K562 (cell line): ENCODE results near the gene CHTOP. TPM values are rescaled to one million over a fixed set of nuclear protein-coding genes. Genes with fewer than 3 reads are reported as not detected.

Experiments
- ATAC-seq: fragments of 200-7000 bp; cut with Tn5 transposase; 3 replicates; pipeline ENCODE4 v1.9.1; 2020; ENCODE audit warnings: moderate library complexity
- BruUV-seq: library from RNA; stranded (reverse); fragments of 400-500 nt; replicated peaks from 2 replicates; lab custom pipeline; 2021; lab: Mats Ljungman, UMichigan
- CTCF ChIA-PET: fragments of 300-600 bp; formaldehyde crosslinking; extraction: SDS; loops from one replicate; lab custom pipeline; 2021; ENCODE audit warnings: low intra/inter-chr PET ratio; lab: Yijun Ruan, JAX
- POLR2A ChIA-PET: fragments of 300-600, 350-650 bp; sonication (Branson Sonifier 250); formaldehyde crosslinking; extraction: SDS; loops from one replicate; lab custom pipeline; 2021; ENCODE audit warnings: antibody characterized with exemption, inconsistent platforms; lab: Yijun Ruan, JAX
- DNase-seq, 4 experiments: peaks; one replicate each; pipeline versions ENCODE4 v3.0.0 to v3.0.0-alpha.2; 2011 to 2018; ENCODE audit warnings: low spot score in 3 of 4, mixed read lengths in 3 of 4; ENCODE audit errors: extremely low read depth in 1 of 4
- FAIRE-seq: peaks from 2 replicates; lab custom pipeline; 2011; peaks lifted over from hg19 to GRCh38; lab: Jason Lieb, UNC
- H2AFZ ChIP-seq: 2 replicates; pipeline ENCODE4 v1.6.0; 2011; ENCODE audit warnings: low read depth, low read length, control low read depth, inconsistent platforms
- H3K27ac ChIP-seq: fragments of 200-600 bp; 3 replicates; pipeline ENCODE4 v1.8.0; 2011; ENCODE audit warnings: low read depth, mild to moderate bottlenecking, control low read depth, inconsistent platforms, low read length, moderate library complexity, mixed read lengths; ENCODE audit errors: extremely low read depth
- H3K27me3 ChIP-seq, 2 experiments: fragments of 300-600 bp in 1 of 2; 2 replicates in 1 of 2; 3 replicates in 1 of 2; pipeline versions ENCODE4 v1.6.0 to v1.8.0; 2011; ENCODE audit warnings: inconsistent platforms in 2 of 2, low read length in 2 of 2, mild to moderate bottlenecking in 1 of 2, mixed read lengths in 1 of 2, moderate library complexity in 1 of 2; ENCODE audit not compliant: control insufficient read depth in 2 of 2, insufficient read depth in 2 of 2
- H3K36me3 ChIP-seq: fragments of 300-600 bp; 3 replicates; pipeline ENCODE4 v1.8.0; 2011; ENCODE audit warnings: mild to moderate bottlenecking, low read length, inconsistent platforms; ENCODE audit not compliant: control insufficient read depth, insufficient read depth
- H3K4me1 ChIP-seq, 2 experiments: fragments of 200-600 bp in 1 of 2; replicated peaks in 1 of 2; 2 replicates in 1 of 2; 3 replicates in 1 of 2; pipeline versions ENCODE4 v1.5.1 to v1.8.0; 2011; ENCODE audit warnings: inconsistent platforms in 2 of 2, low read length in 2 of 2, mild to moderate bottlenecking in 1 of 2, mixed read lengths in 1 of 2, moderate library complexity in 1 of 2; ENCODE audit not compliant: control insufficient read depth in 2 of 2, insufficient read depth in 2 of 2
- H3K4me2 ChIP-seq: 2 replicates; pipeline ENCODE4 v1.6.1; 2011; ENCODE audit warnings: low read length, control low read depth, inconsistent platforms, mixed read lengths; ENCODE audit not compliant: insufficient read depth
- H3K4me3 ChIP-seq: fragments of 200-600 bp; sonication (generic), shearing (Covaris generic); 2 replicates; pipeline ENCODE4 v1.5.1; 2016; ENCODE audit warnings: control low read depth, inconsistent platforms
- H3K79me2 ChIP-seq: fragments of 200-600 bp; 3 replicates; pipeline ENCODE4 v1.8.0; 2011; ENCODE audit warnings: low read length, inconsistent platforms; ENCODE audit not compliant: control insufficient read depth, insufficient read depth
- H3K9ac ChIP-seq, 2 experiments: 2 replicates each; pipeline versions ENCODE4 v1.6.0 to v1.6.1; 2011; ENCODE audit warnings: low read depth in 2 of 2, low read length in 2 of 2, control low read depth in 1 of 2, inconsistent platforms in 1 of 2, mild to moderate bottlenecking in 1 of 2, mixed read lengths in 1 of 2; ENCODE audit not compliant: insufficient read depth in 1 of 2
- H3K9me1 ChIP-seq: one replicate; pipeline ENCODE4 v1.6.0; 2011; ENCODE audit warnings: inconsistent platforms, mild to moderate bottlenecking, low read length, moderate library complexity; ENCODE audit not compliant: control insufficient read depth, insufficient read depth
- H3K9me3 ChIP-seq: replicated peaks from 2 replicates; pipeline ENCODE4 v1.5.1; 2011; ENCODE audit warnings: low read depth, low read length, inconsistent platforms; ENCODE audit not compliant: control insufficient read depth, insufficient read depth
- H4K20me1 ChIP-seq: replicated peaks from 2 replicates; pipeline ENCODE4 v1.6.1; 2011; ENCODE audit warnings: low read length, inconsistent platforms, mixed read lengths; ENCODE audit not compliant: control insufficient read depth, insufficient read depth
- UBTF ChIP-seq, 2 experiments: IDR thresholded peaks; 2 replicates each; pipeline ENCODE4 v1.6.1; 2012; ENCODE audit warnings: improper control_type of control experiment in 2 of 2, low read depth in 2 of 2, low read length in 2 of 2, borderline replicate concordance in 1 of 2
- ZNF263 ChIP-seq: sonication (generic); formaldehyde crosslinking; IDR thresholded peaks from 2 replicates; pipeline ENCODE4 v1.8.0; 2022; ENCODE audit warnings: mild to moderate bottlenecking, missing genetic modification reagents, borderline replicate concordance
- WGBS: fragments of 100-300 bp; shearing (Covaris generic); methylation state at CpG from one replicate; pipeline ENCODE4 v1.1.6; 2016; ENCODE audit warnings: low coverage, mixed read lengths; ENCODE audit not compliant: insufficient coverage; ENCODE audit errors: missing lambda C conversion rate; 5-methylcytosine and 5-hydroxymethylcytosine counted together
- in situ Hi-C: fragments of 300-500 bp; cut with MboI; formaldehyde crosslinking; loops from 4 replicates; pipeline ENCODE4 v1.15.0; 2018; ENCODE audit warnings: inconsistent platforms, mixed read lengths
- intact Hi-C: fragments of 100-400 bp; cut with micrococcal nuclease; formaldehyde crosslinking; loops from 2 replicates; pipeline ENCODE4 v1.14.2; 2022
- polyA plus RNA-seq, 8 experiments: library from polyadenylated mRNA; depleted of rRNA in 4 of 8; stranded (reverse) in 5 of 8; unstranded in 3 of 8; fragments of >200 nt; fragmentation: Nextera tagmentation in 2 of 8; fragmentation: Illumina TruSeq in 1 of 8; extraction: Ambion mirVana in 2 of 8; extraction: Trizol in 1 of 8; gene quantifications; 2 replicates each; pipeline versions ENCODE4 v1.2.1 to v1.2.3, GENCODE V29; 2011 to 2014; ENCODE audit warnings: inconsistent platforms in 1 of 8, missing spikeins in 1 of 8
- total RNA-seq, 7 experiments: library from RNA; depleted of rRNA in 6 of 7; stranded (reverse); fragments of >200 nt in 6 of 7; fragmentation: Illumina TruSeq in 2 of 7; extraction: Trizol in 2 of 7; gene quantifications; 2 replicates each; pipeline versions ENCODE4 v1.2.1 to v1.2.3, GENCODE V29; 2011 to 2021; ENCODE audit warnings: low replicate concordance in 1 of 7
- TF ChIP-seq, protein P1 (sequence below): sonication (generic); formaldehyde crosslinking; IDR thresholded peaks from 2 replicates; pipeline ENCODE4 v1.8.1; 2023; ENCODE audit warnings: mild to moderate bottlenecking, missing genetic modification reagents, moderate library complexity

Gene CHTOP
- total and polyA plus RNA-seq, 9 of the 15 experiments (the other 6 are each of a cell fraction or from before 2014, with no cell fraction given), result 10.2 to 91.8 (median 60.8) TPM

- TF ChIP-seq, protein P1, sequence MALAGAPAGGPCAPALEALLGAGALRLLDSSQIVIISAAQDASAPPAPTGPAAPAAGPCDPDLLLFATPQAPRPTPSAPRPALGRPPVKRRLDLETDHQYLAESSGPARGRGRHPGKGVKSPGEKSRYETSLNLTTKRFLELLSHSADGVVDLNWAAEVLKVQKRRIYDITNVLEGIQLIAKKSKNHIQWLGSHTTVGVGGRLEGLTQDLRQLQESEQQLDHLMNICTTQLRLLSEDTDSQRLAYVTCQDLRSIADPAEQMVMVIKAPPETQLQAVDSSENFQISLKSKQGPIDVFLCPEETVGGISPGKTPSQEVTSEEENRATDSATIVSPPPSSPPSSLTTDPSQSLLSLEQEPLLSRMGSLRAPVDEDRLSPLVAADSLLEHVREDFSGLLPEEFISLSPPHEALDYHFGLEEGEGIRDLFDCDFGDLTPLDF (CRISPR knock-in tag), result no peak
These were observed 46.2 kb downstream of the CHTOP start (continued) for GRCh38 chr1:153680120-153680403.

DNA sequence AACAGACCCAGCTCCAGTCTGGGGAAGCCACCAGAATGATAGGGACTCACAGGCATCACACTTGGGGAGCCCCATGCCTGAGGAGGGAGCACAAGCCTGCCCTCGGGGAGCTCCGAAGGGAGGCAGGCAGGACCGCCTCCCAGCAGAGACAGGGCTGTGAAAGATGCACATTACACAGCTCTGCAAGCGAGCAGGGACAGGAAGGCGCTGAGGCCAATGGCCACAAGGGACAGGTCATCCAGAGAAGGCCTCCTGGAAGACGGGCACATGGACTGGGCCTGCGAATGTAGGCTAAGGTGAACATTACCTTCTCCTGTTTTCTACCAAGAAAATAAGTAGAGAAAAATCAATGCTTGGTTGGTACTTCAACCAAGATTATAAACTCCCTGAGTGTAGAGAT is 48.9 kb downstream of the CHTOP start:
- H3K27ac ChIP-seq, result no peak overlapping the region
- FAIRE-seq (no peak), ATAC-seq (no peak), DNase-seq (no peak)
- H3K4me1 ChIP-seq, result peaks cover 0 to 27% of the 10 kb centered on the region in 2 experiments; a peak in 4 of 5 replicates
- no peaks in the 10 kb centered on the region for H3K36me3 ChIP-seq
- in situ Hi-C loops (no loop called here), intact Hi-C loops (no loop called here)
- CTCF ChIA-PET, result no interaction called here
- H3K9ac ChIP-seq, result no peak overlapping the region
- no peaks in the 10 kb centered on the region; the same call in 1 of the 2 replicates for H4K20me1 ChIP-seq
- TF ChIP-seq UBTF (IDR thresholded peaks at IDR 0.05; ENCODE audit: borderline replicate concordance in 1 of 2, low read depth in 2 of 2, low read length in 2 of 2) (no peak), ZNF263 (CRISPR knock-in tag) (peak; percentile 25; the same call in 1 of the 2 replicates)
- H3K27me3 ChIP-seq, result peaks cover 33 to 59% of the 10 kb centered on the region in 2 experiments; a peak in 4 of 5 replicates
- H3K79me2 ChIP-seq, result no peaks in the 10 kb centered on the region
- BruUV-seq, result no TSS peak
- no peaks in the 10 kb centered on the region for H3K9me1 ChIP-seq
- no peak overlapping the region for H3K4me3 ChIP-seq
- no peak overlapping the region for H2AFZ ChIP-seq
- 3% methylated on average over 7 of the region's 7 CpGs for WGBS
- no peaks in the 10 kb centered on the region for H3K9me3 ChIP-seq
- POLR2A ChIA-PET, result interaction anchor here (0.6 kb wide), 1 partner anchor 159 kb away, joined by 3 read pairs; no protein-coding TSS in a partner anchor
- H3K4me2 ChIP-seq, result no peak overlapping the region
